PFSK-1 (cell line): ENCODE results near the gene ZNF701. TPM values are rescaled to one million over a fixed set of nuclear protein-coding genes. Genes with fewer than 3 reads are reported as not detected.

Source experiments
- FOXP2 ChIP-seq: optimal IDR thresholded peaks from 2 replicates; pipeline ENCODE3; 2011; ENCODE audit warnings: borderline replicate concordance, control low read depth, inconsistent platforms; ENCODE audit not compliant: insufficient read depth; ENCODE audit errors: extremely low read length, extremely low read depth
- POLR2AphosphoS5 ChIP-seq: IDR thresholded peaks from 2 replicates; pipeline ENCODE4 v1.6.1; 2012; ENCODE audit warnings: low read depth, mild to moderate bottlenecking, control low read depth, low read length, moderate library complexity
- SIN3A ChIP-seq: IDR thresholded peaks from 2 replicates; pipeline ENCODE4 v1.6.1; 2012; ENCODE audit warnings: mild to moderate bottlenecking, low read length, moderate library complexity, borderline replicate concordance; ENCODE audit not compliant: insufficient read depth
- TAF1 ChIP-seq: IDR thresholded peaks from 2 replicates; pipeline ENCODE4 v1.6.1; 2012; ENCODE audit warnings: low read length, control low read depth, borderline replicate concordance; ENCODE audit not compliant: insufficient read depth
- polyA plus RNA-seq: library from polyadenylated mRNA; unstranded; fragments of >200 nt; gene quantifications from one replicate; pipeline ENCODE4 v1.2.1, GENCODE V29; 2012; ENCODE audit warnings: low read depth, missing spikeins; ENCODE audit not compliant: insufficient read length
- TF ChIP-seq, protein P1 (sequence below), 2 experiments: IDR thresholded peaks; 2 replicates each; pipeline versions ENCODE4 v1.6.1 to v1.8.0; 2011 to 2012; ENCODE audit warnings: low read depth in 2 of 2, low read length in 2 of 2, control low read depth in 1 of 2, inconsistent platforms in 1 of 2, mild to moderate bottlenecking in 1 of 2, moderate library complexity in 1 of 2; ENCODE audit not compliant: insufficient read depth in 1 of 2

ZNF701 gene
- 0.35 TPM for polyA plus RNA-seq

GRCh38 chr19:52570000-52570861 lies at the start of gene ZNF701:
Gene ZNF701, plus strand, starts transcription at chr19:52570287. Its CDS starts 3,861 bp downstream, at chr19:52574148.
- TF ChIP-seq, protein P1, sequence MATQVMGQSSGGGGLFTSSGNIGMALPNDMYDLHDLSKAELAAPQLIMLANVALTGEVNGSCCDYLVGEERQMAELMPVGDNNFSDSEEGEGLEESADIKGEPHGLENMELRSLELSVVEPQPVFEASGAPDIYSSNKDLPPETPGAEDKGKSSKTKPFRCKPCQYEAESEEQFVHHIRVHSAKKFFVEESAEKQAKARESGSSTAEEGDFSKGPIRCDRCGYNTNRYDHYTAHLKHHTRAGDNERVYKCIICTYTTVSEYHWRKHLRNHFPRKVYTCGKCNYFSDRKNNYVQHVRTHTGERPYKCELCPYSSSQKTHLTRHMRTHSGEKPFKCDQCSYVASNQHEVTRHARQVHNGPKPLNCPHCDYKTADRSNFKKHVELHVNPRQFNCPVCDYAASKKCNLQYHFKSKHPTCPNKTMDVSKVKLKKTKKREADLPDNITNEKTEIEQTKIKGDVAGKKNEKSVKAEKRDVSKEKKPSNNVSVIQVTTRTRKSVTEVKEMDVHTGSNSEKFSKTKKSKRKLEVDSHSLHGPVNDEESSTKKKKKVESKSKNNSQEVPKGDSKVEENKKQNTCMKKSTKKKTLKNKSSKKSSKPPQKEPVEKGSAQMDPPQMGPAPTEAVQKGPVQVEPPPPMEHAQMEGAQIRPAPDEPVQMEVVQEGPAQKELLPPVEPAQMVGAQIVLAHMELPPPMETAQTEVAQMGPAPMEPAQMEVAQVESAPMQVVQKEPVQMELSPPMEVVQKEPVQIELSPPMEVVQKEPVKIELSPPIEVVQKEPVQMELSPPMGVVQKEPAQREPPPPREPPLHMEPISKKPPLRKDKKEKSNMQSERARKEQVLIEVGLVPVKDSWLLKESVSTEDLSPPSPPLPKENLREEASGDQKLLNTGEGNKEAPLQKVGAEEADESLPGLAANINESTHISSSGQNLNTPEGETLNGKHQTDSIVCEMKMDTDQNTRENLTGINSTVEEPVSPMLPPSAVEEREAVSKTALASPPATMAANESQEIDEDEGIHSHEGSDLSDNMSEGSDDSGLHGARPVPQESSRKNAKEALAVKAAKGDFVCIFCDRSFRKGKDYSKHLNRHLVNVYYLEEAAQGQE (IDR thresholded peaks at IDR 0.05; ENCODE audit: insufficient read depth in 1 of 2, low read depth in 2 of 2, low read length in 2 of 2), result no peak
- no peak for TF ChIP-seq FOXP2
- 0 out of 2 replicates have a peak, but pooled peaks have one; percentile 35 for TF ChIP-seq TAF1
- peak; percentile 72; the same call in 1 of the 2 replicates for TF ChIP-seq POLR2AphosphoS5
- TF ChIP-seq SIN3A, result peak; percentile 23; the same call in 1 of the 2 replicates

DNA sequence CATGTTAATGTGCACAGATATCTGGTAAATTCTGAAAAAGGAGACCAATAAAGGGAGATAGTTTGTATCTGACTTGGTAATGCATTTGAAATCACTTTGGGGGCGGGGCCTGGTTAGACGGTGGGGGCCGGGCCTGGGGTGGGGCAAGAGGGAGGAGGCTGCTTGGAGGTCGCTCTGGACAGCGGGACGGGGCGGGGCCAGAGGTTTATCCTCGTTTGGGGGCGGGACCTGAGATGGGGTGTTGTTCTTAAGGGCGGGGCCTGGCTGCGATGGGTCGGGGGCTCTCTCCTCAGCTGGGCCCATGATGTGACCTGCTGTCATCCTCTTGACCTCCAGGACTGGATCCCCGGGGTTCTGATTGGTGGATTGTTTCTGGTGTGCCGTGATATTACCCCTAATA lies 47.5 kb upstream of the ZNF701 start:
- TF ChIP-seq POLR2AphosphoS5, result no peak
- TF ChIP-seq, protein P1 (IDR thresholded peaks at IDR 0.05; ENCODE audit: insufficient read depth in 1 of 2, low read depth in 2 of 2, low read length in 2 of 2), result no peak
- no peak for TF ChIP-seq TAF1
- no peak for TF ChIP-seq FOXP2
- no peak for TF ChIP-seq SIN3A

DNA sequence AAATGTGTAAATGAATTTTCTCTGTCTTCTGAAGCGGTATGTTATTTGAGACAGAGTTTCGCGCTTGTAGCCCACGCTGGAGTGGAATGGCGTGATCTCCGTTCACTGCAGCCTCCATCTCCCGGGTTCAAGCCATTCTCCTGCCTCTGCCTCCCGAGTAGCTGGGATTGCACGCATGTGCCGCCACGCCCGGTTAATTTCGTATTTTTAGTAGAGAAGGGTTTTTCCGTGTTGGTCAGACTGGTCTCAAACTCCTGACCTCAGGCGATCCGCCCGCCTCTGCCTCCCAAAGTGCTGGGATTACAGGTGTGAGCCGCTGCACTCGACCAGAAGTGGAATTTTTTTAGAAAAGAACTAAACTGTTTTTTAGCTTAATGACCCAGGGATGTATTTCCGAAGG lies 46.0 kb upstream of the ZNF701 start:
- no peak for TF ChIP-seq TAF1
- TF ChIP-seq, protein P1 (IDR thresholded peaks at IDR 0.05; ENCODE audit: insufficient read depth in 1 of 2, low read depth in 2 of 2, low read length in 2 of 2), result no peak
- TF ChIP-seq SIN3A, result no peak
- TF ChIP-seq FOXP2, result no peak
- no peak for TF ChIP-seq POLR2AphosphoS5

- TF ChIP-seq TAF1, result no peak
- TF ChIP-seq FOXP2, result no peak
- peak; percentile 36; the same call in 1 of the 2 replicates for TF ChIP-seq POLR2AphosphoS5
- no peak for TF ChIP-seq SIN3A
Observed at GRCh38 chr19:52527134-52527955, 42.7 kb upstream of the ZNF701 start, which contains the start of gene ZNF808. Gene ZNF808, plus strand, starts transcription at chr19:52527668. Its CDS starts 15,617 bp downstream, at chr19:52543285.

DNA sequence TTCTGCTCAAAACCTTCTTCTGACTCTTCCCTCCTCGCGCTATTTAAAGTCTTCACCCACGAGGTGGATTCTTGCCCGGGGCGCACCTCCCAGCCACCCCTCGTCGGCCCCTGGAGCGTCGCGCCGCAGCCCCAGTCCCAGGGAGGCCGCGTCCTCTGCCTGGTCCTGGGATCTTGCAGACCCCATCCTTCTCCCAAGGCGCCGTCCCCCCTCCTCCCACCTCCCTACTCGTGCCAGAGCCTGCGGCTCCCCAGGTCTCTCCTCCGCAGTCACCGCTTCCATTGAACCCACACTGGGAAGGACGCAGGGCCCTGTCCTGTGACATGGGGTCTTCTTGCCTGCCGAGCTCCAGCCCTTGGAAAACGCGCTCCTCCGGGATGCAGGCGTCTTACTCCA lies 42.1 kb upstream of the ZNF701 start:
- no peak for TF ChIP-seq FOXP2
- TF ChIP-seq TAF1, result no peak
- no peak for TF ChIP-seq SIN3A
- no peak for TF ChIP-seq POLR2AphosphoS5
- TF ChIP-seq, protein P1 (IDR thresholded peaks at IDR 0.05; ENCODE audit: insufficient read depth in 1 of 2, low read depth in 2 of 2, low read length in 2 of 2), result no peak
